Measurements from ENCODE around the gene IFNL4. TPM values are rescaled to one million over a fixed set of nuclear protein-coding genes. Genes with fewer than 3 reads are reported as not detected.

The IFNL4 gene
- total RNA-seq, 1 donor from 2014 or later = not detected

DNA sequence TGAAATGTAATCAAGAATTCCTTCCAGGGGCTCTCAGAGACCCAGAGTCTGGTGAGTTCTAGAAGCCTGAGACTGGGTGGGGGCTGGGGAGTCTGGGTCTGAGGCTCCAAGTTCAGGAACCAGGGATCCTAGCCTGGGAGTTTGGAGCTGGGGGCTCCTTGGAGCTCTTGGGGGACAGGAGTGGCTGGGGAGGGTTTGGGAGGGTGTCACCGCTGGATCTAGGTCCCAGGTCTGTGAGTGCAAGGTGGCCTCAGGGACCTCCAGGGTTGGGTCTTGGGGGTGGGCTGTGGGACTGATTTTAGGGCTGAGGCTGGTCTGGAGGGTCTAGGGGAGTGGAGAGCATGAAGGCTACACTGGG, 45.7 kb downstream of the IFNL4 start:
- H3K79me2 ChIP-seq (ENCODE audit: insufficient read depth, low read length) = no peaks in the 10 kb centered on the region
- no peaks in the 10 kb centered on the region for H3K9me3 Mint-ChIP-seq (ENCODE audit: unreplicated experiment)
- H3K27ac Mint-ChIP-seq (ENCODE audit: unreplicated experiment) = no peak overlapping the region
- no peaks in the 10 kb centered on the region for H3K4me1 ChIP-seq (ENCODE audit: insufficient read depth, low read length)
- H3K27me3 Mint-ChIP-seq (ENCODE audit: low read depth, unreplicated experiment) = peaks cover 52% of the 10 kb centered on the region
- no peaks in the 10 kb centered on the region for H4K20me1 ChIP-seq (ENCODE audit: insufficient read depth, low read length)
- H3K36me3 ChIP-seq (ENCODE audit: insufficient read depth, low read length) = no peaks in the 10 kb centered on the region
- FAIRE-seq = no peak
- no peak overlapping the region for H3K27ac ChIP-seq (ENCODE audit: low read depth, low read length)
- no peak overlapping the region for H3K4me2 ChIP-seq (ENCODE audit: low read length)
- peaks cover 3% of the 10 kb centered on the region for H3K36me3 Mint-ChIP-seq (ENCODE audit: low read depth, unreplicated experiment)
- H3K4me1 Mint-ChIP-seq (ENCODE audit: low read depth, unreplicated experiment) = peaks cover 2% of the 10 kb centered on the region
- no peak for DNase-seq (ENCODE audit: low read depth)
- H3K27me3 ChIP-seq (ENCODE audit: insufficient read depth, low read length) = peaks cover 30% of the 10 kb centered on the region
- no peak overlapping the region for H3K4me3 Mint-ChIP-seq (ENCODE audit: unreplicated experiment)
- H3K4me3 ChIP-seq (ENCODE audit: insufficient read depth, low read depth, low read length) = no peak overlapping the region
- no peak overlapping the region for H2AFZ ChIP-seq (ENCODE audit: low read depth, low read length)
- no peak for TF ChIP-seq EZH2 (IDR thresholded peaks at IDR 0.05; ENCODE audit: insufficient read depth, low read length)
- TF ChIP-seq, protein P1, sequence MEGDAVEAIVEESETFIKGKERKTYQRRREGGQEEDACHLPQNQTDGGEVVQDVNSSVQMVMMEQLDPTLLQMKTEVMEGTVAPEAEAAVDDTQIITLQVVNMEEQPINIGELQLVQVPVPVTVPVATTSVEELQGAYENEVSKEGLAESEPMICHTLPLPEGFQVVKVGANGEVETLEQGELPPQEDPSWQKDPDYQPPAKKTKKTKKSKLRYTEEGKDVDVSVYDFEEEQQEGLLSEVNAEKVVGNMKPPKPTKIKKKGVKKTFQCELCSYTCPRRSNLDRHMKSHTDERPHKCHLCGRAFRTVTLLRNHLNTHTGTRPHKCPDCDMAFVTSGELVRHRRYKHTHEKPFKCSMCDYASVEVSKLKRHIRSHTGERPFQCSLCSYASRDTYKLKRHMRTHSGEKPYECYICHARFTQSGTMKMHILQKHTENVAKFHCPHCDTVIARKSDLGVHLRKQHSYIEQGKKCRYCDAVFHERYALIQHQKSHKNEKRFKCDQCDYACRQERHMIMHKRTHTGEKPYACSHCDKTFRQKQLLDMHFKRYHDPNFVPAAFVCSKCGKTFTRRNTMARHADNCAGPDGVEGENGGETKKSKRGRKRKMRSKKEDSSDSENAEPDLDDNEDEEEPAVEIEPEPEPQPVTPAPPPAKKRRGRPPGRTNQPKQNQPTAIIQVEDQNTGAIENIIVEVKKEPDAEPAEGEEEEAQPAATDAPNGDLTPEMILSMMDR (IDR thresholded peaks at IDR 0.05; ENCODE audit: insufficient read depth, low read depth, low read length) = no peak
- no peaks in the 10 kb centered on the region for H3K9me3 ChIP-seq (ENCODE audit: insufficient read depth, low read depth, low read length)
- no peak overlapping the region for H3K9ac ChIP-seq (ENCODE audit: low read length)

DNA sequence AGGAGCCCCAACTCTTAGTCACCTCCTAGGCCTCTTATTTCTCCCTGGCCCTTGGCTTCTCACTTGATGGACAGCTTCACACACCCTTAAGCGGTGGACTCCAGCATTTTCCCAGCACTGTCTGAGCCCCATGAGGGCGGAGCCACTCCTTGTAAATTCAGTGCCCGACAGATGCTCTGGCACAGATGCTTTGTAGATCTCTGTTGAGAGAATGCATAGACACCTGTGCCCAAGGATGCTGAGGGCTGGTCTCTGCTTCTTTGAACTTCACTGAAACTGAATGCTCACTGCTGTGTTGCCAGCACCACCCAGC, 47.9 kb downstream of the IFNL4 start:
- H3K9me3 Mint-ChIP-seq (ENCODE audit: unreplicated experiment) = no peaks in the 10 kb centered on the region
- H3K4me1 ChIP-seq (ENCODE audit: insufficient read depth, low read length) = no peaks in the 10 kb centered on the region
- H3K9me3 ChIP-seq (ENCODE audit: insufficient read depth, low read depth, low read length) = no peaks in the 10 kb centered on the region
- H3K4me3 Mint-ChIP-seq (ENCODE audit: unreplicated experiment) = no peak overlapping the region
- H3K27ac Mint-ChIP-seq (ENCODE audit: unreplicated experiment) = no peak overlapping the region
- TF ChIP-seq, protein P1 (IDR thresholded peaks at IDR 0.05; ENCODE audit: insufficient read depth, low read depth, low read length) = no peak
- no peak for TF ChIP-seq EZH2 (IDR thresholded peaks at IDR 0.05; ENCODE audit: insufficient read depth, low read length)
- H3K27me3 ChIP-seq (ENCODE audit: insufficient read depth, low read length) = peaks cover 41% of the 10 kb centered on the region
- H3K36me3 ChIP-seq (ENCODE audit: insufficient read depth, low read length) = no peaks in the 10 kb centered on the region
- FAIRE-seq (no peak), DNase-seq (ENCODE audit: low read depth) (no peak)
- no peak overlapping the region for H3K4me3 ChIP-seq (ENCODE audit: insufficient read depth, low read depth, low read length)
- peaks cover 62% of the 10 kb centered on the region for H3K27me3 Mint-ChIP-seq (ENCODE audit: low read depth, unreplicated experiment)
- H3K4me1 Mint-ChIP-seq (ENCODE audit: low read depth, unreplicated experiment) = peaks cover 4% of the 10 kb centered on the region
- no peak overlapping the region for H3K9ac ChIP-seq (ENCODE audit: low read length)
- H3K27ac ChIP-seq (ENCODE audit: low read depth, low read length) = no peak overlapping the region
- no peaks in the 10 kb centered on the region for H4K20me1 ChIP-seq (ENCODE audit: insufficient read depth, low read length)
- H2AFZ ChIP-seq (ENCODE audit: low read depth, low read length) = no peak overlapping the region
- H3K79me2 ChIP-seq (ENCODE audit: insufficient read depth, low read length) = no peaks in the 10 kb centered on the region
- peaks cover 3% of the 10 kb centered on the region for H3K36me3 Mint-ChIP-seq (ENCODE audit: low read depth, unreplicated experiment)
- no peak overlapping the region for H3K4me2 ChIP-seq (ENCODE audit: low read length)

DNA sequence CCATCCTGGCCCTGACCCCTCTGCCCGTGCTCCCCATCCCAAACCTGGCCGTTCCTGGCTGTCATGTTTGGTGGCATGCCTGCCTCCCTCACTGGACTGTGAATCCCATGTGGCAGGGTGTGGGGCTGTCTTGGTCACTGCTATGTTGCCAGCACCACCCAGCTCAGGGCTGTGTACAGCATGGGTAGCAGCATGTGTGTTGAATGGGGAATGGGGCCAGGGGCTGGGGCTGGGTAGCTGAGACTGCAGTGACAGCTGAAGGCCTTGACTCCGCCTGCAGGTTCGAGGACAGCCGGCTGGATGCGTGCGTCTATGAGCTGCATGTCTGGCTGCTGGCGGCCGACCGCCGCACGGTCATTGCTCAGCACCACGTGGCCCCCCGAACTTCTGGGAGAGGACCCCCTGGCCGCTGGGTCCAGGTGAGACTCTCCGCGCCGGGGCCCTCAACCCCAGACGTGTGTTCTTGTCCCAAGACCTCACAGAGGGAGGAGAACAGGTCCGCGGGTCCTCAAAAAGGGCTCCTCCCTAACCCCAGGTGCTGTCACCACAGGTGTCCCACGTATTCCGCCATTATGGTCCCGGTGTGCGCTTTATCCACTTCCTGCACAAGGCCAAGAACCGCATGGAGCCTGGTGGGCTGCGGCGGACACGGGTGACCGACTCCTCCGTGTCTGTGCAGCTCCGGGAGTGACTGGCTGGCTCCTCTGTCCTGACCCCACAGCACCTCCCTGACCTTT, 48.4 kb downstream of the IFNL4 start:
- H3K4me1 Mint-ChIP-seq (ENCODE audit: low read depth, unreplicated experiment) = peaks cover 4% of the 10 kb centered on the region
- H2AFZ ChIP-seq (ENCODE audit: low read depth, low read length) = no peak overlapping the region
- TF ChIP-seq, protein P1 (IDR thresholded peaks at IDR 0.05; ENCODE audit: insufficient read depth, low read depth, low read length) = no peak
- H3K36me3 ChIP-seq (ENCODE audit: insufficient read depth, low read length) = no peaks in the 10 kb centered on the region
- no peaks in the 10 kb centered on the region for H3K9me3 ChIP-seq (ENCODE audit: insufficient read depth, low read depth, low read length)
- no peak overlapping the region for H3K27ac ChIP-seq (ENCODE audit: low read depth, low read length)
- H3K36me3 Mint-ChIP-seq (ENCODE audit: low read depth, unreplicated experiment) = peaks cover 3% of the 10 kb centered on the region
- H3K4me1 ChIP-seq (ENCODE audit: insufficient read depth, low read length) = no peaks in the 10 kb centered on the region
- FAIRE-seq (no peak), DNase-seq (ENCODE audit: low read depth) (no peak)
- peaks cover 63% of the 10 kb centered on the region for H3K27me3 Mint-ChIP-seq (ENCODE audit: low read depth, unreplicated experiment)
- H3K79me2 ChIP-seq (ENCODE audit: insufficient read depth, low read length) = no peaks in the 10 kb centered on the region
- no peaks in the 10 kb centered on the region for H3K9me3 Mint-ChIP-seq (ENCODE audit: unreplicated experiment)
- no peak overlapping the region for H3K9ac ChIP-seq (ENCODE audit: low read length)
- no peak overlapping the region for H3K4me2 ChIP-seq (ENCODE audit: low read length)
- H3K4me3 ChIP-seq (ENCODE audit: insufficient read depth, low read depth, low read length) = no peak overlapping the region
- H4K20me1 ChIP-seq (ENCODE audit: insufficient read depth, low read length) = no peaks in the 10 kb centered on the region
- H3K27ac Mint-ChIP-seq (ENCODE audit: unreplicated experiment) = no peak overlapping the region
- H3K4me3 Mint-ChIP-seq (ENCODE audit: unreplicated experiment) = no peak overlapping the region
- H3K27me3 ChIP-seq (ENCODE audit: insufficient read depth, low read length) = peaks cover 43% of the 10 kb centered on the region

Data from astrocyte (in vitro differentiated cells and primary cell).